Measurements from ENCODE around the gene ABCG1. TPM values are rescaled to one million over a fixed set of nuclear protein-coding genes. Genes with fewer than 3 reads are reported as not detected.
A peak's percentile ranks its signal among the peaks of the same experiment; 100 is the strongest.
"Not testable (repeated sequence)": the region's sequence is repeated elsewhere in the genome, so short reads cannot be mapped to it uniquely, and the experiment has no call there.

Gene ABCG1
- total RNA-seq, result 10.3 and 11.4 TPM in 2 replicates

DNA sequence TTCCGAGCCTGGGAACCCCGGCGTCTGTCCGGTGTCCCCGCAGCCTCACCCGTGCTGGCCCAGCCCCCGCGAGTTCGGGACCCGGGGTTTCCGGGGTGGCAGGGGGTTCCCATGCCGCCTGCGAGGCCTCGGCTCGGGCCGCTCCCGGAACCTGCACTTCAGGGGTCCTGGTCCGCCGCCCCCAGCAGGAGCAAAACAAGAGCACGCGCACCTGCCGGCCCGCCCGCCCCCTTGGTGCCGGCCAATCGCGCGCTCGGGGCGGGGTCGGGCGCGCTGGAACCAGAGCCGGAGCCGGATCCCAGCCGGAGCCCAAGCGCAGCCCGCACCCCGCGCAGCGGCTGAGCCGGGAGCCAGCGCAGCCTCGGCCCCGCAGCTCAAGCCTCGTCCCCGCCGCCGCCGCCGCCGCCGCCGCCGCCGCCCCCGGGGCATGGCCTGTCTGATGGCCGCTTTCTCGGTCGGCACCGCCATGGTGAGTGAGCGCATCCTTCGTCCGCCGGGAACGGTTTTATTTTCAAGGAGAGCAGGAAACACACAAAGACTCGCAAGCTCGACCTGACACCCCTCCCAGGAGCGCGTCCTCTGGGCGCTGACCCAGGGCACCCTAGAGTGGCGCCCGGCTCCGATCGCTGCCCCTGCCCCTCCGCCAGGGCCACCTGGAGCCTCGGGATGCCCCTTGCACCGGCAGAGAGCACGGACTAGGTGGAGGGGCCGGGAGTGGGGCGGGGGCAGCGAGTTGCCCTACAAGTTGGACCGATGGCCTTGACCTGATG lies at the start of gene ABCG1:
TSS of gene ABCG1 (plus strand) at position 305 of the 770 bp plus-strand sequence. CDS start at position 428, 123 bp downstream.
- intact Hi-C loops (cut with micrococcal nuclease), result no loop called here
- DNase-seq, result peak; percentile 88
- Mint-ChIP-seq H3K27me3 (peaks cover 2% of the 10 kb centered on the region), H3K36me3 (ENCODE audit: low read depth) (peaks cover 6% of the 10 kb centered on the region), H3K27ac (peak within 1 kb of the TSS; percentile 89), H3K9me3 (peaks cover 9% of the 10 kb centered on the region), H3K4me1 (peaks cover 21% of the 10 kb centered on the region), H3K4me3 (peak within 1 kb of the TSS; percentile 89)

DNA sequence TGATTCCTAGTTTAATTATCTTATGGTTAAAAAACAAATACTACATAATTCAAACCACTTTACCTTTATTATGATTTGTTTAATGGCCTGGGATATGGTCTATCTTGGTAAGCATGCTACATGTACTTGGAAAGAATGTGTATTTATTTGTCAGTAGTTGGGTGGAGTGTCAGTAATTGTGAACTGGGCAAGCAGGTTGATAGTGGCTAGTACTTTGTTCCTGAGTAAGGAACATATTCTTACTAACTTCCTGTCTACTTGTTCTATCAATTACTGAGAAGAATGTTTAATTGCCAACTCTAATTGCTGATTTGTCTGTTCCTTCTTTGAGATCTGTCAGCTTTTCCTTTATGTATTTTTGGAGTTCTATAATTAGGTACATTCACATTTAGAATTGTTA lies 49.2 kb upstream of the ABCG1 start:
- Mint-ChIP-seq H3K36me3 (ENCODE audit: low read depth) (no peaks in the 10 kb centered on the region), H3K4me3 (no peak overlapping the region), H3K27me3 (no peaks in the 10 kb centered on the region), H3K9me3 (no peaks in the 10 kb centered on the region), H3K27ac (no peak overlapping the region), H3K4me1 (no peaks in the 10 kb centered on the region)
- intact Hi-C loops (cut with micrococcal nuclease), result no loop called here
- no peak for DNase-seq

DNA sequence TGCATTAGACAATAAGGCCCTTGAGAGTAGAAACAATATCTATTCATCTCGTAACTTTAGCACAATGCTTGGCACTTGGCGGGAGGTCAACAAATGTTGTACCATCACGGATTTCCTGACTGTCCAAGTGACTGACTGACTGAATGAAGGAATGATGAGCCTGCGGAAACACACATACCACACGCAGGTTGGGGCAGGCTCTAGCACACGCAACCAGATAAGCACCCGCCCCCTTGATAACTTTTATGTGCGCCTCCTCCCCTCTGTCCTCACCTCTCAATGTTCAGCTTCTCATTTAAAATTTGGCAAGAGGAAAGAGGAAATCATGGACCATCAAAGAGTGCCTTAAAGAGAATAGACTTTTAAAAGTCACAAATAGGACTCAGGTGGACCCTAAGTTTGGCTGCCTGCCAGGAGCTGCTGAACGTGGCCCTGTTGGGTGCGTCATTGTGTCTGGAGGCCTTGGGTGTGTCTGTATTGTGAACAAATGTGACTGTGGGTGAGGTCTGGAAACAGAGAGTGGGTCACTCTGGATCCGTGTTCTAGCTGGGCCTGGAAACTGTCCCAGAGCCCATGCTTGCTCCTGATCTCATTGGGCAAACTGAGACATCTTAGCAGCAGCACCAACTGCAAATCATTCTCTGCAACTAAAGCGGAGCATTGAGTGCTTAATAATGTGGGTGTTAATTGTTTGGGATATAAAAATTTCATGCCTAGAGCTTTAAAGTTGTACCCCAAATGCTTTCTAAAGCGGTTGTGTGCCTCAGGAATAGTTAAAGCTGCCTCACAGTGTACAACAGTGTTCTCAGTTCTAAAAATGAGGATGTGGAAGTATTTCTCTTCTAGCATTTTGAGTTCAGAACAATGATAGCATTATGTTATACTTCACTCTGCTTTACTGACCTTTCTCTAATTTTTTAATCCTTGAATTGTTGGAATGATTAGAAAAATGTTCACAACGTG lies 47.6 kb upstream of the ABCG1 start:
- Mint-ChIP-seq H3K9me3 (no peaks in the 10 kb centered on the region), H3K4me3 (no peak overlapping the region), H3K4me1 (no peaks in the 10 kb centered on the region), H3K27ac (no peak overlapping the region), H3K27me3 (peaks cover 7% of the 10 kb centered on the region), H3K36me3 (ENCODE audit: low read depth) (no peaks in the 10 kb centered on the region)
- DNase-seq, result no peak
- intact Hi-C loops (cut with micrococcal nuclease), result no loop called here

DNA sequence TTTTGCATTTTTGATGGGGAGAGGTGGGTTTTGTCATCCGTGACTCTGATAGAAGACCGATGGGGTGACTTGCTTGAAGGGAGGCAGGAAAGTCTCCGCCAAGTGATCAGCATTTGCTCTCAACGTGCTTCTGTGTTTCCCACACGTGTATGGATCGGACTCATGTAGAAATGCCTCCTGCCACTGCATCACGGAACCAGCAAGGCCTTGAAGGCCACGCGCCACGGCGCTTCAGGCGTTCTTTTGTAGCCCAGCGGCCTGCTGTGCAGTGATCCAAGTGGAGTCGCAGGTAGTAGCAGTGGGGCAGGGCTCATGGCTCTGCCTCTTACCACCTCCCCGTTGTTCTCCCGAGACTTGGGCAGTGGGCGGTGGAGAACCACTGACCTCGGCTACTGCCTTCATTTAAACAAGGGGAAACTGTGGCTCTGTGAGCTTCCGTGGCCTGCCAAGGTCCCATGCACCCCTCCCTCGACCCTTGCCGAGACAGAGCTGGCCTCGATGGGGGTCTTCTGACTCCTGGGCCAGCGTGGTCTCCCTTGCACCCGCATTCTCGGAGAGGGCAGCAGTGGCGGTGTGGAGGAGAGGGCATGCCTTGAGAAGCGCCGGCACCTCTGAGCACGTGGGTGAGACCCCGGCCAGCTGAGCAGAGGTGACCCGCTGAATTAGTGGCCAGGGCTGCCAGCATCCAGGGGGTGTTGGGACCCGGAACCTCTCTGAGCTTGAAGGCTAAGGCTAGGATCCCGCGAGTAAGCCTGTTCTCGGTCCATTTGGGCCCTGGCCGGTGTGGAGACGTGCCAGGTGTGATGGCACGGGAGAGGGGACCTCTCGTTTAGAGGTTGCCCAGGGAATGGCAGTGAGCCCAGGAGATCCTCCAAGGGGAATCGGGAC lies 46.1 kb upstream of the ABCG1 start:
- intact Hi-C loops (cut with micrococcal nuclease), result no loop called here
- no peak for DNase-seq
- no peaks in the 10 kb centered on the region for H3K4me1 Mint-ChIP-seq
- H3K9me3 Mint-ChIP-seq, result no peaks in the 10 kb centered on the region
- peaks cover 15% of the 10 kb centered on the region for H3K27me3 Mint-ChIP-seq
- no peaks in the 10 kb centered on the region for H3K36me3 Mint-ChIP-seq (ENCODE audit: low read depth)
- H3K4me3 Mint-ChIP-seq, result no peak overlapping the region
- no peak overlapping the region for H3K27ac Mint-ChIP-seq

DNA sequence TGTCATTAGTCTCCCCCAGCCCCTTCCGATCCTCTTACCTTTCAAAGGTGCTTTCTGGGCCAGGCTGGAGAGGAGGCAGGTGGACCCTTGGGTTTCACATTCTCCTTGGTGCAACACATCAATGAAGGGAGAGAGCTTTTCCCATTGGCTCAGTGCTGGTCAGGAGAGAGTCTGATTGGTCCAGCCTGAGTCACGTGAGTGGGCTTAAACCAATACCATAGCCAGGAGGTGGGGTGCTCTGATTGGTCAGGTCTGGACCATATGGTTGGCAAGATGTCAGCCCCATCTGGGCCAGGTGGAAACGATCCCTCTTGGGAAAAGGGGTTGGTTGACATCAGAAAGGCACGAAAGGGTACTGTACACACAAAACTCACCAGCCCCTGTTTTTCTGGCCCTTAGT lies 44.8 kb upstream of the ABCG1 start:
- Mint-ChIP-seq H3K9me3 (no peaks in the 10 kb centered on the region), H3K4me1 (no peaks in the 10 kb centered on the region), H3K27ac (no peak overlapping the region), H3K27me3 (peaks cover 21% of the 10 kb centered on the region), H3K36me3 (ENCODE audit: low read depth) (no peaks in the 10 kb centered on the region), H3K4me3 (no peak overlapping the region)
- intact Hi-C loops (cut with micrococcal nuclease), result no loop called here
- no peak for DNase-seq

DNA sequence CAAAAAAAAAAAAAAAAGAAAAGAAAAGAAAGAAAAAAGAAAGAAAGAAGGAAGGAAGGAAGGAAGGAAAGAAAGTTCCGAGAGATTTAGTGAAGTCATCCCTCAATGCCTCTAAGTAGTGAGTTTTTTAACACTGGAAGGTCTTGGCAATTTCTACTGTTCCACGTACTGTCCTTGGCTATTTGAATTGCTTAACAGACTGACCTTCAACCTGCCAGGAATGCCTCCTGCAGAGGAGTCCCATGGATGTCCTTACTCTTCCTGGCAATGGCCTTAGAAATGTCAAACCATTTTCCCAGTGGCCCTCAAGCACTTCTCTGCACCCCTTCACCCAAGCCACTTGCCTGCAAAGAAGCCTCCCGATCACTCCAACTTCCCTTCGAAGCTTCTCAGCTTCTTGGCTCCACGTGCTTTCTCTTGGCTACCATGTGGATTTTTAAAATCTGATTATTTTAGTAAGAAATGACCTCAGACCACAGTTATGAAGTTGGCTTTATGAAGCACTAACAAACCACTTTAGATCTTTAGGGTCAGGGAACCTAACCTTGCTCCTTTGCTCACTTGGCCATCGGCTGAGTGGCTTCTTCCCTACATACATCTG lies 43.7 kb upstream of the ABCG1 start:
- intact Hi-C loops (cut with micrococcal nuclease), result no loop called here
- H3K36me3 Mint-ChIP-seq (ENCODE audit: low read depth), result no peaks in the 10 kb centered on the region
- no peak overlapping the region for H3K27ac Mint-ChIP-seq
- no peaks in the 10 kb centered on the region for H3K4me1 Mint-ChIP-seq
- no peaks in the 10 kb centered on the region for H3K9me3 Mint-ChIP-seq
- no peak overlapping the region for H3K4me3 Mint-ChIP-seq
- peaks cover 24% of the 10 kb centered on the region for H3K27me3 Mint-ChIP-seq
- no peak for DNase-seq

DNA sequence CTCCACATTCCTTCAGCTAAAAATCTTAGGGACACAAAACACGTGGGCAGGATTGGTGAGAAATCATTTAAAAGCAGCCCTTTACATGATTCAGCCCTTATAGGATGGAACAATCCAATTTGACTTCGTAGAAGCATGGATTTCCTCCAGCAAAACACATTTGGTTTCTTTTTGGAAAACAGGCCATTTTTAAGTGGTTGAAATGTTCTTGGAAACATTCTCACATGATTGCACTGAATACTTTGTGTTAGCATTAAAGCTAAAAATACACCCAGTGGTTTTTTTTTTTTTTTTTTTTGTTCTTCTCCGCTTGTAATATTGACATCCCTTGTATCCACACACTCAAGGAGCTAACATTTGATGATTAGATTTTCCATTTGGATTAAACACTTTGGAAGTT lies 42.1 kb upstream of the ABCG1 start:
- Mint-ChIP-seq H3K4me1 (no peaks in the 10 kb centered on the region), H3K27me3 (peaks cover 27% of the 10 kb centered on the region), H3K4me3 (no peak overlapping the region), H3K36me3 (ENCODE audit: low read depth) (no peaks in the 10 kb centered on the region), H3K9me3 (no peaks in the 10 kb centered on the region), H3K27ac (no peak overlapping the region)
- intact Hi-C loops (cut with micrococcal nuclease), result no loop called here
- DNase-seq, result no peak

DNA sequence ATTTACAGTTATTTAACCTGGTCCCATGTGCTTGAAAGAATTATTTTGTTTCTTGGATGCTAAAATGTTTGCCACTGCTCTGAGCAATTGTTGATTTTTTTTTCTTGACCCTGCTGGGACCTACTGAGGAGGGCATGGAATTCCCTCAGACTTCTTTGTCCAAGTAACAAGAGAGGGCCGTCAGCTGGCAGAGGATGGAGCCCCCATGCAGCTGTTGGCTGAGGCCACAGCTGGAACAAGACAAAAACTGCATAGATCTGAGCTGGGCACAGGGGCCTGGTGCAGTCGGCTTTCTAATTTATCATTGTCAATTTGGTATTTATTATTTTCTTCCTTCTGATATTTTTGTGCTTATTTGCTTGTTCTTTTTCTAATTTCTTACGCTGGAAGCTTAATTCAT lies 39.6 kb upstream of the ABCG1 start:
- Mint-ChIP-seq H3K27me3 (peaks cover 27% of the 10 kb centered on the region), H3K27ac (no peak overlapping the region), H3K36me3 (ENCODE audit: low read depth) (no peaks in the 10 kb centered on the region), H3K4me3 (no peak overlapping the region), H3K9me3 (no peaks in the 10 kb centered on the region), H3K4me1 (no peaks in the 10 kb centered on the region)
- intact Hi-C loops (cut with micrococcal nuclease), result no loop called here
- DNase-seq, result no peak

DNA sequence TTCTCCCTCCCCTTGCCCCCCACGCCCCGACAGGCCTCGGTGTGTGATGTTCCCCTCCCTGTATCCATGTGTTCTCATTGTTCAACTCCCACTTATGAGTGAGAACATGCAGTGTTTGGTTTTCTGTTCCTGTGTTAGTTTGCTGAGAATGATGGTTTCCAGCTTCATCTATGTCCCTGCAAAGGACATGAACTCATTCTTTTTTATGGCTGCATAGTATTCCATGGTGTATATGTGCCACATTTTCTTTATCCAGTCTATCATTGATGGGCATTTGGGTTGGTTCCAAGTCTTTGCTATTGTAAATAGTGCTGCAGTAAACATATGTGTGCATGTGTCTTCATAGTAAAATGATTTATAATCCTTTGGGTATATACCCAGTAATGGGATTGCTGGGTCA lies 38.9 kb upstream of the ABCG1 start:
- H3K27me3 Mint-ChIP-seq, result peaks cover 27% of the 10 kb centered on the region
- H3K4me3 Mint-ChIP-seq; H3K9me3 Mint-ChIP-seq; DNase-seq; H3K27ac Mint-ChIP-seq; H3K4me1 Mint-ChIP-seq; intact Hi-C loops (cut with micrococcal nuclease); H3K36me3 Mint-ChIP-seq (ENCODE audit: low read depth): not testable (repeated sequence)

DNA sequence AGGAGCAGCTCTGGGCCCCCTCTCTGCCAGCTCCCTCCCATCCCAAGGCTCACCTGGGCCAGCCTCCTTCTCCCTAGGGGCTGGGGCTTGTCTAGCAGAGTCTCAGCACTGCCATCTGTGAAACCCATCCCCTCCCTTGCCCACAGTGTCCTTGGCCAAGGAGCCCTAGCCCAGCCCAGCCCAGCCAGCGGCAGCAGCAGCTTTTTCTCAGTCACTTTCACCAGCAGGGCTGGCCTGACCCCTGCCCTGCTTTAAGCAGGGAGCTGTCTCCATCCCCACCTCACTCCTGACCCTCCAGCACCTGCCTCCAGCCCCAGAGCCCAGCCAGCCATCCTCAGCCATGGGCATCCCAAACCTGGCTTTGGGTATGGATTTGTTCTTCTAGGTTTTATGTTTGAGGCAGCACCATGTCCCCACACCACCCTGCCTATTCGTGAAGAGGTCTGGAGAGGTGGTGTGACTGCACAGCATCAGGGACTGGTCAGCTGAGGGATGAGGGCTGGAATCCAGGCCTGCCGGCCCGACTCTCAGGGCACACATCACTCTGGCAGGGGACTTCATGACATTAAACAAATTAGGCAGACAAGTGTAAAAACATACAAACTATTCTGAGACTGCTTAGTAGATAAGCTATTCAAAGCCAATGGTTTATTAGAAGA lies 36.1 kb upstream of the ABCG1 start:
- no peak for DNase-seq
- no peak overlapping the region for H3K27ac Mint-ChIP-seq
- H3K4me1 Mint-ChIP-seq, result peaks cover 23% of the 10 kb centered on the region
- intact Hi-C loops (cut with micrococcal nuclease), result no loop called here
- H3K9me3 Mint-ChIP-seq, result peaks cover 7% of the 10 kb centered on the region
- peaks cover 13% of the 10 kb centered on the region for H3K27me3 Mint-ChIP-seq
- no peak overlapping the region for H3K4me3 Mint-ChIP-seq
- H3K36me3 Mint-ChIP-seq (ENCODE audit: low read depth), result peaks cover 9% of the 10 kb centered on the region

DNA sequence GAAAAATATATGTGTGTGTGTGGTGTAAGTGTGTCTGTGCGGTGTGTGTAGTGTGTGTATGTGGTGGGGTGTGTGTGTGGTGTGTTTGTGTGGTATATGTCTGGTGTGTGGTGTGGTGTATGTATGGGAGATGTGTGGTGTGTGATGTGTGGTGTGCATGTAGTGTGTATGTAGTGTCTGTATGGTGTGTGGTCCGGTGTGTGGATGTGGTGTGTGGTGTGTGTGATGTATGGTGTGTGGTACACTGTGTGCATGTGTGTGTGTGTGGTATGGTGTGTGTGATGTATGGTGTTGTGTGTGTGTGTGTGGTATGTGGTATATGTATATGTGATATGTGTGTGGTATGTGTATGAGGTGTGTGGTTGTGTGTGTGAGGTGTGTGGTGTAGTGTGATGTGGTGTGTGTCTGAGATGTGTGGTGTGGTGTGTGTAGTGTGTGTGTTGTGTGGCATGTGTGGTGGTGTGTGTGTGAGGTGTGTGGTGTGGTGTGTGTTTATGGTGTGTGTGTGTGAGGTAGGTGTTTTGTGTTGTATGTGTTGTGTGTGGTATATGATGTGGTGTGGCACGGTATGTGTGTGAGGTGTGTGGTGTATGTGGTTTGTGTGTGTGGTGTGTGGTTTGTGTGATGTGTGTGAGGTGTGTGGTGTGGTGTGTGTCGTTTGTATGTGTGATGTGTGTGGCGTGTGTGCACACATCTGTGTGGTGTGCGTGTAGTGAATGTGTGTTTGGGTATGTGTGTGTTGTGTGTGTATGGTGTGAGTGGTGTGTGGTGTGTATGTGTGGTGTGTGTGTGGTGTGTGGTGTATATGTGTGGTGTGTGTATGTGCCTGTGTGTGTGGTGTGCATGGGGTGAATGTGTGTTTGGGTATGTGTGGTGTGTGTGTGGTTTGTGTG lies 35.3 kb upstream of the ABCG1 start:
- peaks cover 7% of the 10 kb centered on the region for H3K27me3 Mint-ChIP-seq
- intact Hi-C loops (cut with micrococcal nuclease), result no loop called here

DNA sequence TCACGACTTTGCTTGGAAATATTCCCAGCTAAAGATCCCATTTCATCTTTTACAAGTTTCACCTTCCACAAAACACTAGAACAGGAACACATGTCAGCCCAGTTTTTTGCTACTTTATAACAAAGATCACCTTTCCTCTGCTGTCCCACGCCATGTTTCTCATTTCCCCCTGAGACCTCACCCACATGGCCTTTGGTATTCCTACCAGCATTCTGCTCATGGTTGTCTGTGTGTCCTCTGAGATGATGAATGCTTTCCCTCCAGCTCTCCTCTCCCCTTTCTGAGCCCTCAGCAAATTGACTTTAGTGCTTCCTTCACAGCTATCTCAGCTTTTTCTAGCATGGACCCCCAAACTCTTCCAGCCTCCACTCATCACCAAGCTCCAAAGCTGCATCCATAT lies 32.3 kb upstream of the ABCG1 start:
- Mint-ChIP-seq H3K27me3 (peaks cover 2% of the 10 kb centered on the region), H3K4me3 (no peak overlapping the region), H3K4me1 (peaks cover 51% of the 10 kb centered on the region), H3K9me3 (peaks cover 7% of the 10 kb centered on the region), H3K27ac (no peak overlapping the region), H3K36me3 (ENCODE audit: low read depth) (peaks cover 9% of the 10 kb centered on the region)
- no peak for DNase-seq
- intact Hi-C loops (cut with micrococcal nuclease), result loop anchor here (5.0 kb wide), 1 partner anchor 206 kb away; no protein-coding TSS in a partner anchor

More for the DNA sequence above, 35.3 kb upstream of the ABCG1 start:
- Mint-ChIP-seq H3K9me3 (peaks cover 7% of the 10 kb centered on the region), H3K27ac (no peak overlapping the region), H3K4me1 (peaks cover 31% of the 10 kb centered on the region), H3K4me3 (no peak overlapping the region), H3K36me3 (ENCODE audit: low read depth) (peaks cover 9% of the 10 kb centered on the region)
- DNase-seq, result no peak
